RWPE2 (cell line): ENCODE results near the gene TAAR9.

ENCODE experiments used
- ATAC-seq: fragments of 200-7000 bp; cut with Tn5 transposase; 3 replicates; pipeline ENCODE4 v1.9.1; 2021; ENCODE audit warnings: low read depth
- DNase-seq: peaks from one replicate; pipeline ENCODE4 v3.0.0-alpha.2; 2020; ENCODE audit warnings: low spot score
- H3K27ac ChIP-seq: fragments of 450-650 bp; 2 replicates; pipeline ENCODE4 v1.5.1; 2017; ENCODE audit warnings: mild to moderate bottlenecking; ENCODE audit not compliant: poor library complexity, severe bottlenecking
- H3K27me3 ChIP-seq: fragments of 250-450 bp; sonication (Bioruptor Pico); 2 replicates; pipeline ENCODE4 v1.5.1; 2021; ENCODE audit warnings: mild to moderate bottlenecking, moderate library complexity; ENCODE audit not compliant: insufficient read depth, poor library complexity, severe bottlenecking
- H3K36me3 ChIP-seq: fragments of 250-450 bp; sonication (Bioruptor Pico); 2 replicates; pipeline ENCODE4 v1.5.1; 2020; ENCODE audit warnings: low read depth, mild to moderate bottlenecking, moderate library complexity
- H3K4me1 ChIP-seq: fragments of 250-450 bp; sonication (Bioruptor Pico); 2 replicates; pipeline ENCODE4 v1.5.1; 2021; ENCODE audit warnings: mild to moderate bottlenecking, moderate library complexity; ENCODE audit not compliant: insufficient read depth, poor library complexity, severe bottlenecking
- H3K4me3 ChIP-seq: fragments of 250-450 bp; sonication (Bioruptor Pico); 2 replicates; pipeline ENCODE4 v1.5.1; 2021; ENCODE audit warnings: mild to moderate bottlenecking, moderate library complexity; ENCODE audit not compliant: severe bottlenecking
- H3K9me3 ChIP-seq: fragments of 250-450 bp; sonication (Bioruptor Pico); 2 replicates; pipeline ENCODE4 v1.5.1; 2021; ENCODE audit warnings: mild to moderate bottlenecking, moderate library complexity; ENCODE audit not compliant: severe bottlenecking
- TF ChIP-seq, protein P1 (sequence below): fragments of 450-650 bp; IDR thresholded peaks from one replicate; pipeline ENCODE4 v1.5.1; 2017; ENCODE audit warnings: mild to moderate bottlenecking, moderate library complexity; ENCODE audit not compliant: poor library complexity, severe bottlenecking

Gene TAAR9

GRCh38 chr6:132566404-132566803 is 28.3 kb downstream of the TAAR9 start:
- Histone ChIP-seq H3K36me3 (no peaks in the 10 kb centered on the region), H3K4me3 (no peak overlapping the region), H3K9me3 (no peaks in the 10 kb centered on the region), H3K27me3 (peaks cover 15% of the 10 kb centered on the region), H3K4me1 (no peaks in the 10 kb centered on the region), H3K27ac (no peak overlapping the region)
- TF ChIP-seq, protein P1, sequence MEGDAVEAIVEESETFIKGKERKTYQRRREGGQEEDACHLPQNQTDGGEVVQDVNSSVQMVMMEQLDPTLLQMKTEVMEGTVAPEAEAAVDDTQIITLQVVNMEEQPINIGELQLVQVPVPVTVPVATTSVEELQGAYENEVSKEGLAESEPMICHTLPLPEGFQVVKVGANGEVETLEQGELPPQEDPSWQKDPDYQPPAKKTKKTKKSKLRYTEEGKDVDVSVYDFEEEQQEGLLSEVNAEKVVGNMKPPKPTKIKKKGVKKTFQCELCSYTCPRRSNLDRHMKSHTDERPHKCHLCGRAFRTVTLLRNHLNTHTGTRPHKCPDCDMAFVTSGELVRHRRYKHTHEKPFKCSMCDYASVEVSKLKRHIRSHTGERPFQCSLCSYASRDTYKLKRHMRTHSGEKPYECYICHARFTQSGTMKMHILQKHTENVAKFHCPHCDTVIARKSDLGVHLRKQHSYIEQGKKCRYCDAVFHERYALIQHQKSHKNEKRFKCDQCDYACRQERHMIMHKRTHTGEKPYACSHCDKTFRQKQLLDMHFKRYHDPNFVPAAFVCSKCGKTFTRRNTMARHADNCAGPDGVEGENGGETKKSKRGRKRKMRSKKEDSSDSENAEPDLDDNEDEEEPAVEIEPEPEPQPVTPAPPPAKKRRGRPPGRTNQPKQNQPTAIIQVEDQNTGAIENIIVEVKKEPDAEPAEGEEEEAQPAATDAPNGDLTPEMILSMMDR: no peak
- DNase-seq (no peak), ATAC-seq (no peak)

DNA sequence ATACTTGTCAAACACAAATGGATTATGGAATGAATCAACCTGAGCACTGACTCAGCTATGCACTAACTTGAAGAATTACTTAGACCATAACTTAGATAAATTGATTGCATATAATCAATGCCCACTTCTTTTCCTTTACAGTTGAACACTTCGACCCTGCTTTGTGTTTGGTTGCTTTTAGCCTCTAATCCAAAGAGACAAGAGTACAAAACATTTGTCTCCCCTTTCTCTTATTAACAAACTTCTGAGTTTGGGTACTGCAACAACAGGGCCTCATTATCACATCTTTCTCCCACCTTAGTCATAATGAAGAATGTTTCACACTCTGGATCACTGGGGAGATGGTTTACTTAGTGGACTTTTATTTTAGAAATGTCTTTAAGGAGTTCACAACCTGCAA is 29.5 kb downstream of the TAAR9 start:
- Histone ChIP-seq H3K9me3 (no peaks in the 10 kb centered on the region), H3K4me3 (no peak overlapping the region), H3K4me1 (no peaks in the 10 kb centered on the region), H3K27me3 (peaks cover 15% of the 10 kb centered on the region), H3K36me3 (no peaks in the 10 kb centered on the region), H3K27ac (no peak overlapping the region)
- DNase-seq: no peak
- TF ChIP-seq, protein P1: no peak
- ATAC-seq: no peak

GRCh38 chr6:132568611-132569010 is 30.5 kb downstream of the TAAR9 start:
- Histone ChIP-seq H3K27ac (no peak overlapping the region), H3K36me3 (no peaks in the 10 kb centered on the region), H3K27me3 (peaks cover 15% of the 10 kb centered on the region), H3K4me1 (no peaks in the 10 kb centered on the region), H3K4me3 (no peak overlapping the region), H3K9me3 (no peaks in the 10 kb centered on the region)
- ATAC-seq (no peak), DNase-seq (no peak)
- TF ChIP-seq, protein P1: no peak

DNA sequence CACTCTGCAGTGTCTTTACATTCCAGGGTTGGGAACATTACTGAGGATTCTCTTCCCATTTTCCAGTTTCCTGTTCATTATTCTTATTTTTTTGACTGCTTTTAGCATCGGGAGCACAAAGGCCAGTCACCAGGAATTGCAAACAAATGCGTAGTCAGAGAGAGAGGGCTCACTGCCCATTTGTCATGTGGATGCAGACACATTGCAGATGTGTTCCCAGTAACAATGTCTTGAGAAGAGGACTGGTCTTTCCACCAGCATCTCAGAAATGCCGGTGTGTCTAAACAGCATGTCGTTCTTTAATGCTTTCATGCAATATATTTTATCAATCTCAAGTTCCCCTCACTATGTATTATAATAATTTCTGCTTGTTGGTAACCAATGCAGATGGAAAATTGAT is 31.1 kb downstream of the TAAR9 start:
- no peaks in the 10 kb centered on the region for H3K36me3 ChIP-seq
- H3K27ac ChIP-seq: no peak overlapping the region
- peaks cover 13% of the 10 kb centered on the region for H3K27me3 ChIP-seq
- TF ChIP-seq, protein P1: no peak
- H3K4me3 ChIP-seq: no peak overlapping the region
- no peak for DNase-seq
- H3K9me3 ChIP-seq: no peaks in the 10 kb centered on the region
- no peak for ATAC-seq
- no peaks in the 10 kb centered on the region for H3K4me1 ChIP-seq

- DNase-seq: no peak
- no peak for ATAC-seq
- no peaks in the 10 kb centered on the region for H3K36me3 ChIP-seq
- no peak within 1 kb of the TSS for H3K4me3 ChIP-seq
- TF ChIP-seq, protein P1: no peak
- no peaks in the 10 kb centered on the region for H3K9me3 ChIP-seq
- no peak within 1 kb of the TSS for H3K27ac ChIP-seq
- H3K27me3 ChIP-seq: peaks cover 12% of the 10 kb centered on the region
- H3K4me1 ChIP-seq: no peaks in the 10 kb centered on the region
Observed at GRCh38 chr6:132570221-132570777, 32.2 kb downstream of the TAAR9 start, which contains the start of gene TAAR6. Gene TAAR6 (plus strand): TSS chr6:132570322. CDS start chr6:132570322, 0 bp downstream.
